Esophagus squamous epithelium (tissue), 5 donors: ENCODE results near the gene DNAAF5. TPM values are rescaled to one million over a fixed set of nuclear protein-coding genes. Genes with fewer than 3 reads are reported as not detected.
A peak's percentile ranks its signal among the peaks of the same experiment; 100 is the strongest.

Source experiments
- DNase-seq: peaks from one replicate; lab custom pipeline; 2025; lab: John Stamatoyannopoulos, UW
- H3K27ac ChIP-seq, 4 donors: fragments of 200-600 bp; sonication (generic); one replicate each; pipeline ENCODE4 v1.5.1; 2016 to 2019; ENCODE audit warnings: mild to moderate bottlenecking in 1 of 4
- H3K27me3 ChIP-seq, 4 donors: fragments of 200-600 bp; sonication (generic); 1 replicate in 3 of 4; 2 replicates in 1 of 4; pipeline versions ENCODE4 v1.5.1 to v1.6.0; 2017 to 2021; ENCODE audit warnings: antibody characterized with exemption in 1 of 4
- H3K36me3 ChIP-seq, 3 donors: fragments of 200-600 bp; sonication (generic); one replicate each; pipeline ENCODE4 v1.5.1; 2016 to 2019
- H3K4me1 ChIP-seq, 3 donors: fragments of 200-600 bp; sonication (generic); one replicate each; pipeline ENCODE4 v1.5.1; 2017 to 2019
- H3K4me3 ChIP-seq, 4 donors: fragments of 200-600 bp; sonication (generic); 1 replicate in 3 of 4; 2 replicates in 1 of 4; pipeline ENCODE4 v1.5.1; 2016 to 2019; ENCODE audit warnings: mild to moderate bottlenecking in 2 of 4, moderate library complexity in 1 of 4
- H3K9me3 ChIP-seq, 3 donors: fragments of 200-600 bp; sonication (generic); one replicate each; pipeline ENCODE4 v1.5.1; 2016 to 2019
- CTCF ChIP-seq, 6 experiments: fragments of 450-650 bp in 4 of 6; fragments of 200-600 bp in 2 of 6; sonication (generic) in 2 of 6; IDR thresholded peaks; one replicate each; pipeline ENCODE4 v1.5.1; 2016 to 2019; ENCODE audit warnings: antibody characterized with exemption in 6 of 6, mild to moderate bottlenecking in 4 of 6, moderate library complexity in 4 of 6
- POLR2A ChIP-seq, 4 donors: fragments of 450-650 bp; IDR thresholded peaks; one replicate each; pipeline ENCODE4 v1.6.1; 2017; ENCODE audit warnings: antibody characterized with exemption in 4 of 4, mild to moderate bottlenecking in 4 of 4, moderate library complexity in 3 of 4
- WGBS, 2 donors: methylation state at CpG; one replicate each; pipeline ENCODE4 v1.1.5; 2018; 5-methylcytosine and 5-hydroxymethylcytosine counted together
- intact Hi-C: fragments of 100-400 bp; cut with DNase I; formaldehyde crosslinking; loops from one replicate; pipeline ENCODE4 v1.15.0; 2022
- total RNA-seq, 4 donors: library from RNA; depleted of rRNA; stranded (reverse); fragments of >200 nt; gene quantifications; one replicate each; pipeline ENCODE4 v1.1.0, GENCODE V29; 2016
- donor health status: DM: yes; HTN: yes; CAD: no.

The DNAAF5 gene
- total RNA-seq, 4 donors from 2014 or later = 23.7 to 30.1 (median 28.2) TPM

GRCh38 chr7:786472-787255, 60.2 kb downstream of the DNAAF5 start:
- peak overlapping the region in 1 of 4 donors; percentile 2 for H3K27ac ChIP-seq

GRCh38 chr7:787332-788240, 61.1 kb downstream of the DNAAF5 start:
- no peaks in the 10 kb centered on the region for H3K27me3 ChIP-seq
- intact Hi-C loops = loop anchor here (5.0 kb wide), 1 partner anchor 85 kb away; no protein-coding TSS in a partner anchor
- WGBS, 2 donors = 94% methylated on average over 12 of the region's 27 CpGs; no CpG with 5 or more reads in 1 of the 2 donors
- DNase-seq = no peak
- H3K4me1 ChIP-seq = peaks cover 0 to 6% (median 0%) of the 10 kb centered on the region in 3 donors
- TF ChIP-seq CTCF (IDR thresholded peaks at IDR 0.05) (no peak), POLR2A (IDR thresholded peaks at IDR 0.05) (no peak)
- H3K36me3 ChIP-seq = peaks cover 6 to 45% (median 8%) of the 10 kb centered on the region in 3 donors
- no peak overlapping the region for H3K27ac ChIP-seq
- no peak overlapping the region for H3K4me3 ChIP-seq
- no peaks in the 10 kb centered on the region for H3K9me3 ChIP-seq

More at GRCh38 chr7:786472-787255, 60.2 kb downstream of the DNAAF5 start:
- intact Hi-C loops = loop anchor here (5.0 kb wide), 1 partner anchor 86 kb away; no protein-coding TSS in a partner anchor
- H3K27me3 ChIP-seq = no peaks in the 10 kb centered on the region
- TF ChIP-seq CTCF (IDR thresholded peaks at IDR 0.05) (peak; percentile 54 to 96 (median 92)), POLR2A (IDR thresholded peaks at IDR 0.05) (no peak)
- 0 to 14% methylated on average over 1 to 5 of the region's 11 CpGs for WGBS, 2 donors
- peaks cover 6 to 55% (median 8%) of the 10 kb centered on the region in 3 donors for H3K36me3 ChIP-seq
- no peak for DNase-seq
- peaks cover 0 to 6% (median 0%) of the 10 kb centered on the region in 3 donors for H3K4me1 ChIP-seq
- no peak overlapping the region for H3K4me3 ChIP-seq
- H3K9me3 ChIP-seq = no peaks in the 10 kb centered on the region

GRCh38 chr7:791519-791918, 65.0 kb downstream of the DNAAF5 start:
- 66 to 87% methylated on average over 5 of the region's 5 CpGs for WGBS, 2 donors
- H3K4me3 ChIP-seq = no peak overlapping the region
- no peaks in the 10 kb centered on the region for H3K9me3 ChIP-seq
- no peak for TF ChIP-seq CTCF (IDR thresholded peaks at IDR 0.05)
- TF ChIP-seq POLR2A (IDR thresholded peaks at IDR 0.05) = no peak
- no peaks in the 10 kb centered on the region for H3K27me3 ChIP-seq
- peaks cover 0 to 10% (median 0%) of the 10 kb centered on the region in 3 donors for H3K36me3 ChIP-seq
- H3K27ac ChIP-seq = no peak overlapping the region
- intact Hi-C loops = no loop called here
- peaks cover 0 to 4% (median 0%) of the 10 kb centered on the region in 3 donors for H3K4me1 ChIP-seq
- no peak for DNase-seq

- Histone ChIP-seq H3K9me3 (no peaks in the 10 kb centered on the region), H3K27me3 (no peaks in the 10 kb centered on the region), H3K27ac (no peak overlapping the region), H3K4me3 (no peak overlapping the region), H3K4me1 (no peaks in the 10 kb centered on the region), H3K36me3 (no peaks in the 10 kb centered on the region)
- intact Hi-C loops = no loop called here
- TF ChIP-seq POLR2A (IDR thresholded peaks at IDR 0.05) = no peak
- TF ChIP-seq CTCF (IDR thresholded peaks at IDR 0.05) = no peak
- DNase-seq = no peak
- WGBS, 2 donors = 95 to 96% methylated on average over 4 of the region's 5 CpGs
These were observed 67.7 kb downstream of the DNAAF5 start for GRCh38 chr7:794207-794606.
